ENCODE results near the gene TNIK. TPM values are rescaled to one million over a fixed set of nuclear protein-coding genes. Genes with fewer than 3 reads are reported as not detected.

Gene TNIK
- total and polyA plus RNA-seq, 3 donors from 2014 or later = 39.3 to 99.6 (median 83.5) TPM

DNA sequence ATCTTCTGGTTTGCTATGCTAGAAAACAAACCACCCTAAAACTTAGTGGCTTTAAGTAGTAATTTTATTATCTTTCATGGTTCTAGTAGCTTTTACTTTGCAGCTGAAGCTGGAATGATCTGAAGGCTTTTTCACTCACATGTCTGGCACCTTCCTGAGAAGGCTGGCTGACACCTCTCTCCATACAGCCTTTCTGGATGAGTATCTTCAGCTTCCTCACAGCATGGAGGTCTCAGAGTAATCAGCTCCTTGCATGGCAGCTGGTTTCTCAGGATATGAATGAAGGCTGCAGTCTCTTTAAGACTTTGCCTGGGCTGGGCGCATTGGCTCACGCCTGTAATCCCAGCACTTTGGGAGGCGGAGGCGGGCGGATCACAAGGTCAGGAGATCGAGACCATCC, 50.0 kb downstream of the TNIK start:
- H3K36me3 ChIP-seq (ENCODE audit: low read depth, missing control alignments) = no peaks in the 10 kb centered on the region
- no peak overlapping the region for H3K27ac ChIP-seq
- 92 to 98% methylated on average over 6 of the region's 6 CpGs for WGBS, 2 donors
- no peaks in the 10 kb centered on the region for H3K4me1 ChIP-seq
- DNase-seq = no peak
- H3K27me3 ChIP-seq = no peaks in the 10 kb centered on the region
- intact Hi-C loops (cut with DNase I; ENCODE audit: low total_unique reads) = no loop called here
- no peaks in the 10 kb centered on the region for H3K9me3 ChIP-seq
- no peak overlapping the region for H3K4me3 ChIP-seq
- TF ChIP-seq, protein P1, sequence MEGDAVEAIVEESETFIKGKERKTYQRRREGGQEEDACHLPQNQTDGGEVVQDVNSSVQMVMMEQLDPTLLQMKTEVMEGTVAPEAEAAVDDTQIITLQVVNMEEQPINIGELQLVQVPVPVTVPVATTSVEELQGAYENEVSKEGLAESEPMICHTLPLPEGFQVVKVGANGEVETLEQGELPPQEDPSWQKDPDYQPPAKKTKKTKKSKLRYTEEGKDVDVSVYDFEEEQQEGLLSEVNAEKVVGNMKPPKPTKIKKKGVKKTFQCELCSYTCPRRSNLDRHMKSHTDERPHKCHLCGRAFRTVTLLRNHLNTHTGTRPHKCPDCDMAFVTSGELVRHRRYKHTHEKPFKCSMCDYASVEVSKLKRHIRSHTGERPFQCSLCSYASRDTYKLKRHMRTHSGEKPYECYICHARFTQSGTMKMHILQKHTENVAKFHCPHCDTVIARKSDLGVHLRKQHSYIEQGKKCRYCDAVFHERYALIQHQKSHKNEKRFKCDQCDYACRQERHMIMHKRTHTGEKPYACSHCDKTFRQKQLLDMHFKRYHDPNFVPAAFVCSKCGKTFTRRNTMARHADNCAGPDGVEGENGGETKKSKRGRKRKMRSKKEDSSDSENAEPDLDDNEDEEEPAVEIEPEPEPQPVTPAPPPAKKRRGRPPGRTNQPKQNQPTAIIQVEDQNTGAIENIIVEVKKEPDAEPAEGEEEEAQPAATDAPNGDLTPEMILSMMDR (IDR thresholded peaks at IDR 0.05) = no peak
- TF ChIP-seq POLR2A (IDR thresholded peaks at IDR 0.05) = no peak

- intact Hi-C loops (cut with DNase I; ENCODE audit: low total_unique reads) = no loop called here
- no peak for TF ChIP-seq POLR2A (IDR thresholded peaks at IDR 0.05)
- TF ChIP-seq, protein P1 (IDR thresholded peaks at IDR 0.05) = no peak
- 72% methylated on average over 3 of the region's 3 CpGs for WGBS, 2 donors
- H3K27me3 ChIP-seq = no peaks in the 10 kb centered on the region
- H3K4me1 ChIP-seq = peaks cover 7% of the 10 kb centered on the region
- no peak overlapping the region for H3K27ac ChIP-seq
- H3K9me3 ChIP-seq = no peaks in the 10 kb centered on the region
- no peaks in the 10 kb centered on the region for H3K36me3 ChIP-seq (ENCODE audit: low read depth, missing control alignments)
- no peak overlapping the region for H3K4me3 ChIP-seq
- no peak for DNase-seq
Measured at GRCh38 chr3:171407759-171408158, 52.4 kb downstream of the TNIK start.

- no peaks in the 10 kb centered on the region for H3K27me3 ChIP-seq
- no peak for DNase-seq
- H3K36me3 ChIP-seq (ENCODE audit: low read depth, missing control alignments) = no peaks in the 10 kb centered on the region
- no peaks in the 10 kb centered on the region for H3K9me3 ChIP-seq
- TF ChIP-seq POLR2A (IDR thresholded peaks at IDR 0.05) = no peak
- TF ChIP-seq, protein P1 (IDR thresholded peaks at IDR 0.05) = no peak
- intact Hi-C loops (cut with DNase I; ENCODE audit: low total_unique reads) = no loop called here
- H3K4me3 ChIP-seq = no peak overlapping the region
- 74 to 77% methylated on average over 3 of the region's 3 CpGs for whole genome bisulfite sequencing, 2 donors
- no peak overlapping the region for H3K27ac ChIP-seq
- peaks cover 7% of the 10 kb centered on the region for H3K4me1 ChIP-seq
Measured at GRCh38 chr3:171404376-171404967, 55.7 kb downstream of the TNIK start.

GRCh38 chr3:171402281-171402680, 57.9 kb downstream of the TNIK start:
- 63 to 71% methylated on average over 3 of the region's 3 CpGs for WGBS, 2 donors
- H3K27ac ChIP-seq = no peak overlapping the region
- H3K4me1 ChIP-seq = peaks cover 7% of the 10 kb centered on the region
- intact Hi-C loops (cut with DNase I; ENCODE audit: low total_unique reads) = no loop called here
- H3K9me3 ChIP-seq = no peaks in the 10 kb centered on the region
- DNase-seq = no peak
- H3K27me3 ChIP-seq = no peaks in the 10 kb centered on the region
- H3K36me3 ChIP-seq (ENCODE audit: low read depth, missing control alignments) = no peaks in the 10 kb centered on the region
- TF ChIP-seq POLR2A (IDR thresholded peaks at IDR 0.05) = no peak
- TF ChIP-seq, protein P1 (IDR thresholded peaks at IDR 0.05) = no peak
- H3K4me3 ChIP-seq = no peak overlapping the region

DNA sequence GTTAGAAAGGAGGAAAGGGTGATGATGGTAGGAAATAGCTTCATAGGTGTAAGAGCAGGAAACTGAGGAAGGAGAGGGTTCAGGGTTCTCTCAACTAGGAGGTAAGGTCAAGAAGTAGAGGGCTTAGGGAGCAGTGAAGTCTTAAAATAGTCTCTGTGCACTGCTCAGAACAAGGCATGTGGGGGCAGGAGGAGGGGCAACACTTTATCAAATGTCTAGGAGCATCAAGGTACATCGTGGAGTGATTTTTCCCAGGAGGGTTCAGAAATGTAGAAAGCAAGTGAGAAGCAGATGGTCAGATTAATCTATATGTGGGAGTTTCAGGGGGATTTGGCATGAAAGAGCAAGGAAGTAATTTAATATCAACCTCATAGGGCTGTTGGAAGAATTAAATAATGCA, 58.8 kb downstream of the TNIK start:
- Histone ChIP-seq H3K27me3 (no peaks in the 10 kb centered on the region), H3K36me3 (ENCODE audit: low read depth, missing control alignments) (no peaks in the 10 kb centered on the region), H3K4me3 (no peak overlapping the region), H3K27ac (no peak overlapping the region), H3K4me1 (peaks cover 7% of the 10 kb centered on the region), H3K9me3 (no peaks in the 10 kb centered on the region)
- DNase-seq = no peak
- no peak for TF ChIP-seq POLR2A (IDR thresholded peaks at IDR 0.05)
- TF ChIP-seq, protein P1 (IDR thresholded peaks at IDR 0.05) = no peak
- intact Hi-C loops (cut with DNase I; ENCODE audit: low total_unique reads) = no loop called here
- 49 to 50% methylated on average over 1 of the region's 1 CpG for WGBS, 2 donors
